ENCODE data around the gene JMJD4.

Gene JMJD4, protein sequence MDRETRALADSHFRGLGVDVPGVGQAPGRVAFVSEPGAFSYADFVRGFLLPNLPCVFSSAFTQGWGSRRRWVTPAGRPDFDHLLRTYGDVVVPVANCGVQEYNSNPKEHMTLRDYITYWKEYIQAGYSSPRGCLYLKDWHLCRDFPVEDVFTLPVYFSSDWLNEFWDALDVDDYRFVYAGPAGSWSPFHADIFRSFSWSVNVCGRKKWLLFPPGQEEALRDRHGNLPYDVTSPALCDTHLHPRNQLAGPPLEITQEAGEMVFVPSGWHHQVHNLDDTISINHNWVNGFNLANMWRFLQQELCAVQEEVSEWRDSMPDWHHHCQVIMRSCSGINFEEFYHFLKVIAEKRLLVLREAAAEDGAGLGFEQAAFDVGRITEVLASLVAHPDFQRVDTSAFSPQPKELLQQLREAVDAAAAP

GRCh38 chr1:227734856-227735538, at the start of gene JMJD4, which contains the start of gene SNAP47:
TSS of gene JMJD4 (minus strand) at chr1:227735302. CDS start at chr1:227735273, 29 bp downstream.
TSS of gene SNAP47 (plus strand) at chr1:227735435. CDS start at chr1:227747737, 12,302 bp downstream.
- peak; percentile 36 to 92 (median 83) for DNase-seq

- no peak for DNase-seq
These were observed 47.1 kb upstream of the JMJD4 start for GRCh38 chr1:227782226-227782625.

DNA sequence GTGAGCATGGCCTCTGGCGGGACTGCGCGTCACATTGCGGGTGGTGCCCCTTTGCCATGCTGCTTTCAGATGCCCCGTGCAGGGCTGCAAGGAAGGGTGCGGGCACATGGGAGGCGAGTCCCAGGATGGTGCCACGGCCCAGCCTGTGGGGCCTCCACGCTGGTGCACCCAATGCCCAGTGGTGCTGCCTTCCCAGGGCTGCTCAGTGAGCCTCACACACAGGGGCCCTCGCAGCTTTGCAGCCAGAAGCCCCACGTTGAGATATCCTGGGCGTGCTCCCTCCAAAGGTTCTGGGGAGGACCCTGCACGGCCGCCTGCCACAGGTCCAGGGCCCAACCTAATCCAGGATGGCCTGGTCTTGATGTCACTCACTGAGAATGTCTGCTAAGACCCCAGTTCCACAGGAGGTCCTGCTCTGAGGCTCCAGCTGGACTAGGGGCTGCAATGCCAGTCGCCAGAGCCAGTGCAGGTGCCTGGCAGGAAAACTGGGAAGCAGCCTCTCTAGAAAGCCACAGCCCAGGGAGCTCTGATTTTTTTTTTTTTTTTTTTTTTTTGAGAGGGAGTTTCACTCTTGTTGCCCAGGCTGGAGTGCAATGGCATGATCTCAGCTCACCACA, 46.3 kb upstream of the JMJD4 start:
- DNase-seq: no peak

DNA sequence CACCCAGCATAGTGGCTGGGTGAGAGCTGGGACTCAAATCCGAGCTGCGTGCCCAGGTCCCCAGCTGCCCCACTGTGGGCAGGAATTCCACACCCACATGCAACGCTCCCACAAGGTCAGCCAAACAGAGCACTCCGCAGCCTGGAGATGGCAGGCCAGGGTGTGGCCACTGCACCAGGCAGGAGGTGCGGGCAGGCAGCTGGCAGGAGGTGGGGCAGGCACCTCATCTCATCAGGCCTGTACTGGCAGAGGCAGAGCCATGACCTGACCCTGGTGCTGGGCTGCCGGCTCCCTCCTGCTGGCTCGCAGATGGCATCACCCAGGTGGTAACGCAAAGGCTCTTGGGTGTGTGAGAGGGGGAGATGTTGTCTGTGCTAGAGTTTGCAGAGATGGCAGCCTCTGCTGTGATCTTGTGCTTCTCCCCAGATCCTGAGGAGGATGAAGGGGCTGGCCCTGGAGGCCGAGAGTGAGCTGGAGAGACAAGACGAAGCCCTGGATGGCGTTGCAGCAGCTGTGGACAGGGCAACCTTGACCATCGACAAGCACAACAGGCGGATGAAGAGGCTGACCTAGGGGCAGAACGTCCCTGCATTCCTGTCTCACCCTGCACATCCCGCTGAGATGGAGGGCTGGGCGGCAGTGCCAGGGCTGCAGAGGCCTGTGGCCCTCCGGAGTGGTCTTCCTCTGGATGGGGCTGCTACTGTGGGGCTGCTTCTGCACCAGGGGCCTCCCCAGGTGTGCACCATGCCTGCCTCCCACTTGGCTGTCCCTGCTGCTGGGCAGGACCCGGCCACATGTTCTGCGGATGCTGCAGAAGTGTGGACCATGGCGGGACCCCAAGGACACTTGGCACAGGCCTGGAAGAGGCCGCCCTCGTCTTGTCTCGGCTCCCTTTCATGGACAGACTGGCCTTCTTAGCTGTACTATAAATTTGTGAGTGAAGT, 45.3 kb upstream of the JMJD4 start:
- peak in 1 of 14 donors; percentile 73 for DNase-seq

DNA sequence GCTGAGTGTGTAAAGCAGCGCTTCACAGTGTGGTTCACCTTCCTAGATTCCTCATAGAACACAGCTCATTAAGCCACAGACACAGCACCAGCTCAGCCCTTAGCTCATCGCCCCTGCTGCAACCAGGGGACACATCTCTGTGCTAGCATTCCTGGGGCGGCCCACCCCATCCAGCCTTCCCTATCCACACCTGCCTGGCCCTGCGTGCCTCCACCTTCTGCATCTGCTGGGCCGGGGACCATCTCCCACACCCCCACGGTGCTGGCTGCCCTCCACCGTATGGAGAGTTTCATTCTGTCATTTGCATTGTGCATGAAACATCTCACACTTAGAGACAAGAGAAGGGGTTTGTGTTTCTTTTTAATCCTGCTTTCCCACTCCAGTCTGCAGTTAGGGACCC, 44.6 kb upstream of the JMJD4 start:
- DNase-seq: no peak

DNA sequence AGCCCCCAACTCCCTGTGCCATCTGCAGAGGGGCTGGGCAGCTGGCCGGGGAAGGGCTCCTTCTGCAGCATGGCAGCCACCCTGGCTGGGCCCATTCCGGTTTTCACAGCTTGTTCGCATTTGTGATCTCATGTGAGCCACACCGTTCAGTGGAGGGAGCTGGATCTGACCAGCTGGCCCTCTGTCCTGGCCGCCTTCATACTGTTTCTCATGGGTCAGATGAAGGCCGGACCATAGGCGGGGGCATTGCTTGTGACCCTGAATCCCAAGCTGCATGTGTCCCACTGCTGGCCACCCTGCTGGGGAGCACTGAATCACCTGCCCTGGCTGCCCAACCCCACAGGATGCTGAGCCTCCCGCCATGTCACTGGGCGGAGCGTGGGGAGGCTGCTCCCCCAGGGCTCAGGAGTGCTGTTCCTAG, 43.9 kb upstream of the JMJD4 start:
- no peak for DNase-seq

DNA sequence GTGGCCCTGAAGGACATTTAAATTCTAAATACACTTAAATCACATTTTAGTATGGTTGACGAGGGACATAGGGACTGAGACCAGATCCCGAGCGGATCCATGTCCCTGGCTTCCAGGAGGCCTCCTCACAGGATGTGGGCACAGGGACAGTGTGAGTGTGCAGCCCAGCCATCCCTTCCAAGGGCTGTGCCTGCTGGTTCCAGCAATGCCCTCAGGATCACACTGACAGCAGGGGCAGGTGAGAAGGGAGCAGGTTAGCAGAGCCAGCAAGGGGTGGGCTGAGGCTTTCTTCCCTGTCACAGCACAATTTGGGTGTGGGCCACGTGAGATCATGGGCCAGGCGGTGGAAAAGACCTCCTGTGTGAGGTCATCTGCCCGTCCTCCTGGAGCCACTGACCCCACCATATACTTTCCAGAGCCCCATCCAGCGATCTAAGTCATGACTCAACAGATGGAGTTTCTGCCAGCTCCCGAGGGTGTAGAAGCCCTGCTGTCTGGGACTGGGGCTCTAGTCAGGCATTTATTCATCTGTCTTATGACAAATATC, 43.4 kb upstream of the JMJD4 start:
- DNase-seq: no peak

DNA sequence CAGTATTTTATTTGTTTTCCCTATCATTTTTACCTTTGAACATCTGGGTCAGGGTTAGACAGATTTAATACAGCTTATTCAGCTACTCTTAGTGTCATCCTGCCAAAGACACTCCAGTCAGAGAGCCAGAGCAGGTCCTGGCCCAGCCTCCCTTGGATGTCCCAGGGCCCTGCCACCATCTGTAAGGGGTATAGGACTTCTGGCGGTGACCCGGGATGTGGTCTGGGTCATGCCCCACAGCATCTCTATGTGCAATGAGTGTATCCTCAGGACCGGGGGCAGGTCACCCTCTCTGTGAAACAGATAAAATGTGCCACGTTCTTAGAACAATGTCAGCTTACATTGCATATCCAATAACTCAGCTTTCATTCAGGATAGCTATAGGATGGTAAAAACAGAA, 42.5 kb upstream of the JMJD4 start:
- no peak for DNase-seq

DNA sequence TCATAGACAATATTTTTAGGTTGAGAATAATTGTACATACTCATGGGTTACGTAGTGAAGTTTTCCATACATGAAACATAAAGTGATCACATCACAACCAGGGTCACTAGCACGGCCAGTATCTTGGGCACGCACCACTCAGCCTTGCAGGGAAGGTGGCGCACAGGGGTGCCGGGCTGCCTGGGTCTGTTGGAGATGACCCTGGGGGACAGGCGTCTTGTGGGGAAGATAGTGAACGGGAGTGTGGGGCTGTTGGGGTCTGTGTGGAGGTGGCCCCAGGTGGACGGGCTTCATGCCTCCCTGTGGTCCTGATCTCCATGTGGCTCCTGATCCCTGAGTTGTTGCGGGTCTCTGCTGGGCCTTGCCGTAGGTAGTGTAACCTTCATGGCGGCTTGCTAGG, 42.1 kb upstream of the JMJD4 start:
- no peak for DNase-seq

DNA sequence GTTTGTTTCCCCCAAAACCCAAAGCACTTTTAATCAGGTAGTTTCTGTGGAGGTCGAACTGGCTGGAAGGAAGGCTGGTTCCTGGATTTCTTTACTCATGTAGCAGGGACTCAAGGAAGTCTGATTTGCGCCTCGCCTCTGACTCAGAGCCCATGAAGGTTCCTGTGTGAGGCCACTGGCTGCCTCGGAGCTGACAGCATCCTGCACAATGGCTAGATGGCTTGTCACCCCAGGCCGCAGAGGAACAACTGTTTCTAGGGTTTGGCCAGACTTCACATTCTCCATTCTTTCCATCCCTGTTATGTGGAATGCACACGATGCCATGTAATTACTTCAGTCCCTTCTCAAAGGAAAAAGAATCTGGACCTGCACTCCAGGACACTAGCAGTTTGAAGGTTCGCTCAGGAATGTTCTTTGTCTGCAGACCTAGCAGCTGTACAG, 41.2 kb upstream of the JMJD4 start:
- DNase-seq: no peak

DNA sequence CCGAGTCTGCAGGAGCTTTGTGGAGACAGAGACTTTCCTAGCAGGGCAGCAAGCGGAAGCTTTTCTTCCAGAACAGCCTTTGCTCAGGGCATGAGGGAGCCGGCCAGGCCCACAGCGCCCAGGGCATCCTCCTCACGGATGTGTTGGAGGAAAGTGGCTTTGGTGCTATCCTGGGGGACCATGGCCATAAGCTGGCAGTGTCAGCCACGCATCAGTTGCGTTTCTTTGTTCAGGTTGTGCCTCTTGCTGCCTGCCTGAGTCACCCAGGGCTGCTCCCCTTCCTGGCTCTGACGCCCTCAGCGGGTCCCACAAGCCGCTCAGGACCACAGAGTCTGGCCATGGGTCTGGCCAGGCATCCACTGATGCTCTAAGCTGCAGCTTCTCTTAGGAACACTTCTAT, 40.7 kb upstream of the JMJD4 start:
- DNase-seq: no peak

DNA sequence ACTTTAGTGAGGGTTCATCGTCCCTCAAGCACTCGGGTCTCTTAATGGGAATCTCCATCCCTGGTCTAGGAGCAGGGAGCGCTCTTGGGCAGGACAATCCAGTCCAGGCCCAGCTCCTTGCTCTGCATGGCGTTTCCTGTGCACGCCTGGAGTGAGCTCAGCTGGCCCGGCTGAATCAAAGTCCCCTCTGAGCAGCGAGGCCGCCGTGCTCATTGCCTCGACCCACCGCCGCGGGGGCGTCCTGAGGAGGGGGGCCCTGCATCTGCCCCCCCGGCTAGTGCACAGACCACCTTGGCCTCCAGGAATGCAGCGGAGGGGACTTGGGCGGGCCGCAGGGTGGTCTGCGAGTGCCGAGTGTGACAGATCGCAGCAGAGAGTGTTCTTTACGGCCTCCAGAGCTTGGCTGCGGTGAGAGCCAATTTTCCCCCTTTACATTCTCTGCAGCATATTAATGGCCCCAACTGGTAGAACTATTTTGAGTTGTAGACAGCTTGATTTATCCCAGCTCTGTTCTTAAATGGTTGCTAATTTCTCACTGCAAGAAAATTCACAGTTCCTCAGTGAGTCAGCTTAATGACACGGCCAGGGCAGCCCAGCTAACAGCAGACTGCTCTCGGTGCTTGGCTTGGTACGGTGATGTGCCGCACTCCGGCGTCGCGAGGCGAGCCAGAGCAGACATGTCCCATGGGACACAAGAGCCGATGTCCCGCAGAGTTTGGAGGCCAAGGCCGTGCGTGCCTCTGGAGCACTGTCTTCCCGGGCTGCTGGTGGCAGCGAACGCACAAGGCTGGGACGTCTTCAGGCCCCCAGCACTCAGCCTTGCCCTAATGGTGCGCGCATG, 39.9 kb upstream of the JMJD4 start:
- DNase-seq: no peak

GRCh38 chr1:227774051-227774731, 39.1 kb upstream of the JMJD4 start:
- no peak for DNase-seq

- DNase-seq: no peak
These were observed 38.5 kb upstream of the JMJD4 start for GRCh38 chr1:227773558-227773957.

- DNase-seq: no peak
These were observed 36.7 kb upstream of the JMJD4 start for GRCh38 chr1:227771771-227772170.

GRCh38 chr1:227771326-227771725, 36.2 kb upstream of the JMJD4 start:
- no peak for DNase-seq

- no peak for DNase-seq
These were observed 35.7 kb upstream of the JMJD4 start for GRCh38 chr1:227770812-227771211.

DNA sequence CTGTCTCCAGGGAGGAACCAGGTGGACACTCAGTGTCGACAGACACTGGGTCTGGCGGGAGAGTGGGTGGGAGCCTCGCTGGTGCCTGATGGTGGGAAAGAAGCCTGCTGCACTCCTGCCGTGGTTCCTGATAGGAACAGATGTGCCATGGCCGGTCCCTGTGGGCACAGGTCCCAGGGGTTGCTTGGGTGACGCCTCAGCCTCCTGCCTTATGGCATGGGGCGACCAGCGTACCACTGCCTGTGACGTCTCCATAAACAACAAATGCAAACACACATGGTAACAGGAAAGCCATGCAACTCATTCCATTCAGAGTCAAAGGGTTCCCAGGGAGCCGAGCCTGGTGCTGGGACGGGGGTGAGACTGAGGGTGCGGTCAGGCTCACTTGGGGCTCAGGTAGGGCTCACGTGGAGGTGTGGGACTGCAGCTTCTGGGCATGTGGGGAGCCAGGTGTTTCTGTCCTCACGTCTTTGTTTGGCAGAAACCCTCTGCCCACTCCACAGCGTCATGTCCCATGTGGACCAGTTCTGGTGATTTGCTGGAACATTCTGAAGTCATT, 34.9 kb upstream of the JMJD4 start:
- DNase-seq: no peak

DNA sequence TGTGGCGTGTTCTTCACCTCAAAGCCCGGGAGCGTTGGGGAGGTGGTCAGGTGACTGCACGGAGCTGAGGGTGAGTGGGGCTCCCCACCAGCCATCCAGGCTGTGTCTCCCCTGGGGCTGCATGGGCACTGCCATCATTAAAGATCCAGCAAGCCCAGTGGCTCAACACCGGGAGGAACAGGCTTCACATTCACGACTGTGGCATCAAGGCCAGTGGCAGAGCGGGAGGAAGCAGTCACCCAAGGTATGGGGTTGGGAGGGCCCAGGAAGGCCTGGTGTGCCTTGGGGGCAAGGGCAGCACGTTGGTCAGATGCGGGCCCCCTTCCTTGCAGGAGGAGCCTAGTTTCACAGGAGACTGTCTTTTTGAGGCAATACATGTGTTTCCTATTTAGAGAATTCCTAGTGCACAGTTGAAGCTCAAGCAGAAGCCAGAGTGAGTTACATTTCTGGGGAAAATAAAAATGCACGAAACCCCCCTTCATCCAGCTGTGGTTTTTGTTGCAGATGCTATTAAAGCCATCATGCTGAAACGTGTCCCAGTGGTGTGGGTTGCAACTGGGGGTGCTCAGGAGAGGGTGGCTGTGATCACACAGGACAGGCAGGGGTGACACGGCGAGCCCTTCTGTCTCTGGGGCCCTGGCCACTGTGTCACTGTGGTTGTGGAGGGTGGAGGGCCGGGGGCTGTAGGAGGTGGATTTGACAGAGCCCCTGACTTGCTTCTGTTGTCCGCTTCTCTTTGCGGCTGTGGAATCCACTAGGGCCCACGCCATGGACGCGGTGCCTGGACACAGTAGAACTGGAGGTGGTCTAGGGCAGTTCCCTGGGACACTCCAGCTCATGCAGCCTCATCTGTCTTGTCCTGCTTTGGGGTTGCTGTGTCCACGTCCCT, 34.2 kb upstream of the JMJD4 start:
- DNase-seq: no peak
